Breast epithelium (tissue), 4 donors: ENCODE measurements around the gene ITPRID1. TPM values are rescaled to one million over a fixed set of nuclear protein-coding genes. Genes with fewer than 3 reads are reported as not detected.

Experiments used
- DNase-seq, 2 donors: peaks; one replicate each; pipeline ENCODE4 v3.0.0-alpha.2; 2019; ENCODE audit warnings: low spot score in 2 of 2
- H3K27ac ChIP-seq, 2 donors: fragments of 200-600 bp; sonication (generic) in 1 of 2; one replicate each; pipeline ENCODE4 v1.5.1; 2016 to 2019; ENCODE audit warnings: mild to moderate bottlenecking in 1 of 2
- H3K27me3 ChIP-seq, 2 donors: fragments of 200-600 bp; sonication (generic) in 1 of 2; one replicate each; pipeline versions ENCODE4 v1.5.1 to v1.6.0; 2017 to 2019; ENCODE audit warnings: control low read depth in 1 of 2, mild to moderate bottlenecking in 1 of 2
- H3K36me3 ChIP-seq: fragments of 200-600 bp; one replicate; pipeline ENCODE4 v1.5.1; 2019
- H3K4me1 ChIP-seq, 2 donors: fragments of 200-600 bp; sonication (generic); one replicate each; pipeline ENCODE4 v1.5.1; 2016 to 2019; ENCODE audit warnings: control low read depth in 1 of 2
- H3K4me3 ChIP-seq, 3 donors: fragments of 200-600 bp; sonication (generic); 1 replicate in 2 of 3; 2 replicates in 1 of 3; pipeline ENCODE4 v1.5.1; 2016 to 2019; ENCODE audit warnings: mild to moderate bottlenecking in 3 of 3, moderate library complexity in 2 of 3
- H3K9me3 ChIP-seq, 2 donors: fragments of 200-600 bp; sonication (generic) in 1 of 2; one replicate each; pipeline ENCODE4 v1.5.1; 2016 to 2019; ENCODE audit warnings: control low read depth in 1 of 2
- CTCF ChIP-seq, 3 donors: fragments of 450-650 bp; IDR thresholded peaks; one replicate each; pipeline ENCODE4 v1.5.1; 2016 to 2017; ENCODE audit warnings: antibody characterized with exemption in 3 of 3, mild to moderate bottlenecking in 3 of 3, moderate library complexity in 3 of 3
- POLR2A ChIP-seq: fragments of 450-650 bp; IDR thresholded peaks from one replicate; pipeline ENCODE4 v1.6.1; 2016; ENCODE audit warnings: antibody characterized with exemption, mild to moderate bottlenecking, moderate library complexity
- POLR2AphosphoS5 ChIP-seq, 3 donors: sonication (generic); formaldehyde crosslinking; IDR thresholded peaks; one replicate each; pipeline ENCODE4 v1.6.1; 2017; ENCODE audit warnings: antibody characterized with exemption in 3 of 3
- intact Hi-C: fragments of 100-400 bp; cut with DNase I; formaldehyde crosslinking; loops from one replicate; pipeline ENCODE4 v1.15.1; 2023; ENCODE audit warnings: low total_unique reads
- total RNA-seq, 3 donors: library from RNA; depleted of rRNA; stranded (reverse); fragments of >200 nt; gene quantifications; one replicate each; pipeline ENCODE4 v1.1.0, GENCODE V29; 2016

Gene ITPRID1
- total RNA-seq, 3 donors from 2014 or later = 1.6 to 2.6 TPM; not detected in 1

DNA sequence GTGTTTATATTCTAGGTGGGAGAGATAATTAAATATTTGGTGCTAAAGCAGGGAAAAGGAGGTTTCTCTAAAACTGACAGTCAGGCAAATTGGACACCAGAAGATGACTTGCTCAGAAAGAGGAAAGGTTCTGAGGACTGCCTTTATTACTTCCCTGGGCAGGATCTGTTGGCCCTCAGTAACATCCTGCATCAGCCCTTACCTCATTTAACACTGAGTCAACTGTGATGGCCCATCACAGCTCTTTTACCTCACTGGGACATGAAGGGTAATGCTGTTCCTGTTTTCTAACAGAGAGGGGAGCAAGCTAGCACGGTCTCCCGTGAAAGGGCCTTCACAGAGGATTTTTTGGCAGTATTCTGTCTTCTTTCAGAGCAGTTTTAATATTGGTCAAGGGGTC is 185.2 kb downstream of the ITPRID1 start:
- intact Hi-C loops = no loop called here
- Histone ChIP-seq H3K4me3 (no peak overlapping the region), H3K4me1 (no peaks in the 10 kb centered on the region), H3K27ac (no peak overlapping the region), H3K36me3 (no peaks in the 10 kb centered on the region), H3K9me3 (no peaks in the 10 kb centered on the region), H3K27me3 (no peaks in the 10 kb centered on the region)
- no peak for TF ChIP-seq POLR2AphosphoS5 (IDR thresholded peaks at IDR 0.05)
- TF ChIP-seq POLR2A = no peak
- no peak for TF ChIP-seq CTCF (IDR thresholded peaks at IDR 0.05)
- DNase-seq = no peak

- no peak overlapping the region for H3K27ac ChIP-seq
- no peaks in the 10 kb centered on the region for H3K9me3 ChIP-seq
- H3K4me1 ChIP-seq = no peaks in the 10 kb centered on the region
- no peak overlapping the region for H3K4me3 ChIP-seq
- intact Hi-C loops = no loop called here
- TF ChIP-seq POLR2AphosphoS5 (IDR thresholded peaks at IDR 0.05) (no peak), CTCF (IDR thresholded peaks at IDR 0.05) (no peak), POLR2A (no peak)
- H3K27me3 ChIP-seq = no peaks in the 10 kb centered on the region
- no peak for DNase-seq
- H3K36me3 ChIP-seq = no peaks in the 10 kb centered on the region
Measured at GRCh38 chr7:31702354-31702753, 188.5 kb downstream of the ITPRID1 start.

DNA sequence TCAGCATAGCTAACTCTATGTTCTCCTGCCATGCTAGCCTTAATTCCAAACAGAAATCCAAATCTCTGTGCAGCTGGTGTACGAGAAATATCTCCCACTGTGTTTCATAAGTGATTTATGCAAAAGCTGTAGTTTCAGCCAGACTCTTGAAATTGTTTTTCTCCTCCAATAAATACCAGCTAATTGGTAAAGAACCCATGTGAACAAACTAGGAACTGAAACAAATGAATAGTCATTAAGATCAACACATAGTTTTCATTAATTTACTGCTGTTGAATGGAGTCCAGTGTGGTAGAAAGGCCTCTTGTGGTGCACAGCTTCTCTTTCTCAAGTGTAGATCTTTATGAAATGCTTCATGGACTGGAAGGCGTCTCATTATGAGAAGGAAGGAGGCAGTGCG is 191.5 kb downstream of the ITPRID1 start:
- TF ChIP-seq CTCF (IDR thresholded peaks at IDR 0.05) (no peak), POLR2AphosphoS5 (IDR thresholded peaks at IDR 0.05) (no peak), POLR2A (no peak)
- intact Hi-C loops = no loop called here
- no peak overlapping the region for H3K27ac ChIP-seq

DNA sequence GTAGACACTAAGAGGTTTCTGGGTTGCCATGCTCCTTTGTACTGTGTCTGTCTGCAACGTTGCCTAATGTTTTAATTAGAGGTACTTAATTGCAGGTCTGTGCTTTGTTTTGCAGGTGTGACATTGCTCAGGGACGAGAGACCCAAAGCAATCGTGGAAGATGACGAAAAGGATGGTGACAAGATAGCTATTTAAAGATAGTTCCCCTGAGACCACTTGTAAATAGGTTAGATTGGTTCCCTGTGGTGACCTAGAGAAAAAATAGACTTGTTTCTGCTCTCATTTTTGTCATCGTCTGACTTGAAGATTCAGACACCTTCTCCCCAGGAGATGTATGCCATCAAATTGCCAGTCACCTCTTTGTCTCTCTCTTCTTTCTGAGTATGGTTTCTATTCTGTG is 193.2 kb downstream of the ITPRID1 start:
- TF ChIP-seq POLR2A (no peak), POLR2AphosphoS5 (IDR thresholded peaks at IDR 0.05) (no peak), CTCF (IDR thresholded peaks at IDR 0.05) (no peak)
- intact Hi-C loops = no loop called here
- H3K36me3 ChIP-seq = no peaks in the 10 kb centered on the region
- H3K27me3 ChIP-seq = no peaks in the 10 kb centered on the region
- no peak overlapping the region for H3K4me3 ChIP-seq
- H3K4me1 ChIP-seq = no peaks in the 10 kb centered on the region
- no peak for DNase-seq
- no peaks in the 10 kb centered on the region for H3K9me3 ChIP-seq
- H3K27ac ChIP-seq = no peak overlapping the region

More for the DNA sequence above, 191.5 kb downstream of the ITPRID1 start:
- no peak for DNase-seq
- no peaks in the 10 kb centered on the region for H3K36me3 ChIP-seq
- no peaks in the 10 kb centered on the region for H3K27me3 ChIP-seq
- H3K4me1 ChIP-seq = no peaks in the 10 kb centered on the region
- no peak overlapping the region for H3K4me3 ChIP-seq
- no peaks in the 10 kb centered on the region for H3K9me3 ChIP-seq

Other genes starting within 250 kb of the ITPRID1 start
- not detected for gene NEUROD6, start 173.4 kb upstream of the ITPRID1 start, total RNA-seq
- not detected for gene PPP1R17, start 173.1 kb downstream of the ITPRID1 start, total RNA-seq